ENCODE measurements around the gene TMEM247.

TMEM247 gene

DNA sequence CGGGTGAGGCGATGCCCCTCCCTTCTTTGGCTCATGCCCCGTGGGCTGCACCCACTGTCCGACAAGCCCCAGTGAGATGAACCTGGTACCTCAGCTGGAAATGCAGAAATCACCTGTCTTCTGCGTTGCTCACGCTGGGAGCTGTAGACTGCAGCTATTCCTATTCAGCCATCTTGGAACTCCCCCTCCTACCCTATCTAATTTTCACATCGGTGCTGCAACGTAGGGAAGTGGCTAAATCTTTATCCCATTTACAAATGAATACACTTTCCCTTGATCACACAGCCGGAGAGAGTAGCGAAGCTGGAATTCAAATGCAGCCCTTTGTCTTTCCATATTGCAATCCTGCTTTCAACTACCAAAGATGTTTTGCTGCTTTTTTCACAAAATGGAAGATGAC is 1.4 kb upstream of the TMEM247 start:
- no peaks in the 10 kb centered on the region for H3K4me1 ChIP-seq (ENCODE audit: insufficient read depth, low read length)
- no peak overlapping the region for H3K4me3 ChIP-seq (ENCODE audit: low read depth in 1 of 2, low read length in 2 of 2)
- no peak overlapping the region for H3K9ac ChIP-seq (ENCODE audit: low read depth, low read length)
- no peaks in the 10 kb centered on the region for H3K79me2 ChIP-seq (ENCODE audit: insufficient read depth, low read length)
- no peaks in the 10 kb centered on the region for H4K20me1 ChIP-seq (ENCODE audit: insufficient read depth, low read length)
- H2AFZ ChIP-seq (ENCODE audit: low read depth, low read length), result no peak overlapping the region
- H3K9me3 ChIP-seq (ENCODE audit: insufficient read depth, low read length, severe bottlenecking), result peaks cover 4% of the 10 kb centered on the region
- no peak for TF ChIP-seq EZH2 (IDR thresholded peaks at IDR 0.05; ENCODE audit: borderline replicate concordance, low read depth, low read length, severe bottlenecking)
- TF ChIP-seq, protein P1, sequence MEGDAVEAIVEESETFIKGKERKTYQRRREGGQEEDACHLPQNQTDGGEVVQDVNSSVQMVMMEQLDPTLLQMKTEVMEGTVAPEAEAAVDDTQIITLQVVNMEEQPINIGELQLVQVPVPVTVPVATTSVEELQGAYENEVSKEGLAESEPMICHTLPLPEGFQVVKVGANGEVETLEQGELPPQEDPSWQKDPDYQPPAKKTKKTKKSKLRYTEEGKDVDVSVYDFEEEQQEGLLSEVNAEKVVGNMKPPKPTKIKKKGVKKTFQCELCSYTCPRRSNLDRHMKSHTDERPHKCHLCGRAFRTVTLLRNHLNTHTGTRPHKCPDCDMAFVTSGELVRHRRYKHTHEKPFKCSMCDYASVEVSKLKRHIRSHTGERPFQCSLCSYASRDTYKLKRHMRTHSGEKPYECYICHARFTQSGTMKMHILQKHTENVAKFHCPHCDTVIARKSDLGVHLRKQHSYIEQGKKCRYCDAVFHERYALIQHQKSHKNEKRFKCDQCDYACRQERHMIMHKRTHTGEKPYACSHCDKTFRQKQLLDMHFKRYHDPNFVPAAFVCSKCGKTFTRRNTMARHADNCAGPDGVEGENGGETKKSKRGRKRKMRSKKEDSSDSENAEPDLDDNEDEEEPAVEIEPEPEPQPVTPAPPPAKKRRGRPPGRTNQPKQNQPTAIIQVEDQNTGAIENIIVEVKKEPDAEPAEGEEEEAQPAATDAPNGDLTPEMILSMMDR (IDR thresholded peaks at IDR 0.05; ENCODE audit: borderline replicate concordance, extremely low read depth, low read length, poor library complexity, severe bottlenecking), result no peak
- no peaks in the 10 kb centered on the region for H3K27me3 ChIP-seq (ENCODE audit: insufficient read depth, low read length, poor library complexity)
- no peak overlapping the region for H3K4me2 ChIP-seq (ENCODE audit: insufficient read depth, low read length)
- ATAC-seq (ENCODE audit: insufficient read depth, low read depth), result no peak
- DNase-seq, result no peak
- H3K36me3 ChIP-seq (ENCODE audit: insufficient read depth, low read length), result no peaks in the 10 kb centered on the region
- no peak overlapping the region for H3K27ac ChIP-seq (ENCODE audit: low read length)

DNA sequence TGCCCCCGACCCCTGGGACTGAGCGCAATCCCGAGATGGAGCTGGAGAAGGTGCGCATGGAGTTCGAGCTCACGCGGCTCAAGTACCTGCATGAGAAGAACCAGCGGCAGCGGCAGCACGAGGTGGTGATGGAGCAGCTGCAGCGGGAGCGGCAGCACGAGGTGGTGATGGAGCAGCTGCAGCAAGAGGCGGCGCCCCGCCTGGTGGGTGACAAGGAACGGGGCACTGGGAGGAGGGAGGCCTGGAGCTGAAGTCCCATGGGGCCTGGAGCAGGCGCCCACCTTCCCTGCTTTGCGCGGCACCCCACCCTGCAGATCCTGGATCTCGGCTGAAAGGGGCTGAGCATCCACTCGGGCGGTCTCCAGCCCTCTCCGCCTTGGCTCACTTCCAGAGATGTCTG is 1.2 kb downstream of the TMEM247 start:
- H3K27ac ChIP-seq (ENCODE audit: low read length), result no peak overlapping the region
- no peaks in the 10 kb centered on the region for H3K36me3 ChIP-seq (ENCODE audit: insufficient read depth, low read length)
- ATAC-seq (ENCODE audit: insufficient read depth, low read depth), result no peak
- H3K4me3 ChIP-seq (ENCODE audit: low read depth in 1 of 2, low read length in 2 of 2), result no peak overlapping the region
- no peaks in the 10 kb centered on the region for H3K27me3 ChIP-seq (ENCODE audit: insufficient read depth, low read length, poor library complexity)
- peaks cover 4% of the 10 kb centered on the region for H3K9me3 ChIP-seq (ENCODE audit: insufficient read depth, low read length, severe bottlenecking)
- H3K4me1 ChIP-seq (ENCODE audit: insufficient read depth, low read length), result no peaks in the 10 kb centered on the region
- DNase-seq, result no peak
- no peak overlapping the region for H3K9ac ChIP-seq (ENCODE audit: low read depth, low read length)
- H3K4me2 ChIP-seq (ENCODE audit: insufficient read depth, low read length), result no peak overlapping the region
- H4K20me1 ChIP-seq (ENCODE audit: insufficient read depth, low read length), result no peaks in the 10 kb centered on the region
- TF ChIP-seq EZH2 (IDR thresholded peaks at IDR 0.05; ENCODE audit: borderline replicate concordance, low read depth, low read length, severe bottlenecking), result no peak
- TF ChIP-seq, protein P1 (IDR thresholded peaks at IDR 0.05; ENCODE audit: borderline replicate concordance, extremely low read depth, low read length, poor library complexity, severe bottlenecking), result no peak
- H3K79me2 ChIP-seq (ENCODE audit: insufficient read depth, low read length), result no peaks in the 10 kb centered on the region
- H2AFZ ChIP-seq (ENCODE audit: low read depth, low read length), result no peak overlapping the region

DNA sequence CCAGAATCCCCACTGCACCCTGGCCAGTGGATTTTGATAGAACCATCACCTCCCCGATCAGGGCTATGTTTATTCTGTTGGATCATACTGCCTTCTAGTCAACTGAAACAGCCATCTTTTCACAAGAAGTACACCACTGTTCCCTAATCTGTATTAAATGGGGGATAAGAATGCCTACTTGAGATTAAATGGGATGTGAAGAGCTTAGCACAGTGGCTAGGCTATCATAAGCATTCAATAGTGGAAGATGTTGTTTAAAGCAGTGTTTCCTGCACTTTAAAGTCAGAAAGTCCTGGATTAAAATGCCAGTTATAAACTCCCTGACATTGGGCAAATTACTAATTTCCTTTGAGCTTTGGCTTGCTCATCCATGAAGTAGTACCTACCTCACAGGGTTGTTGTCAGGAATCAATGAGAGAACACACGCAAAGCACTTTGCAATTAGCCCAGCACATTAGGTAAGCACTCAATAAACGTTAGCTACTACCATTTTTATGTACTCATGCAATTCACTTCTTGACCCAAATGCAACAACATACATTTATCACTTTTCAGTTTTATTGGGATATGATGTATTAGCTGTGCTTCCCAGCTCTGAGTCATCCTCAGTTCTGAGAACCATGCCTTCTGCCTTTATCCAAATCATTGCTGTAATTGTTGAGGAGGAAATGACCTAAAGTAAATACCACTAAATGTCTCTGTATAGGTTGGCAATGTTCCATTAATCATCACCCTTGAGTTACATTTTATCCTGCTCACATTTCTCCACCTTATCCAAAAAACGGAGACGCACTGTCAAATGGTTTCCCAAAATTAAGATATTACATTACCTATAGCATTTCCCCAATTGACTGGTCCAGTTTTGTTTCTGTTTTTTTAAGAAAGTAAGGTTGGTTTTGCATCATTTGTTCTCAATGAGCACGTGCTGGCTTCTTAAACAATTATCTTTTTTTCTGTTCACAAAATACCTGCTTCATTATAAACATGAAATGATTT is 2.1 kb downstream of the TMEM247 start:
- Histone ChIP-seq H2AFZ (ENCODE audit: low read depth, low read length) (no peak overlapping the region), H3K9ac (ENCODE audit: low read depth, low read length) (no peak overlapping the region), H3K79me2 (ENCODE audit: insufficient read depth, low read length) (no peaks in the 10 kb centered on the region), H3K4me3 (ENCODE audit: low read depth in 1 of 2, low read length in 2 of 2) (no peak overlapping the region), H3K9me3 (ENCODE audit: insufficient read depth, low read length, severe bottlenecking) (peaks cover 4% of the 10 kb centered on the region), H3K27ac (ENCODE audit: low read length) (no peak overlapping the region), H3K4me1 (ENCODE audit: insufficient read depth, low read length) (no peaks in the 10 kb centered on the region), H3K36me3 (ENCODE audit: insufficient read depth, low read length) (no peaks in the 10 kb centered on the region), H3K4me2 (ENCODE audit: insufficient read depth, low read length) (no peak overlapping the region), H3K27me3 (ENCODE audit: insufficient read depth, low read length, poor library complexity) (peaks cover 2% of the 10 kb centered on the region), H4K20me1 (ENCODE audit: insufficient read depth, low read length) (no peaks in the 10 kb centered on the region)
- no peak for ATAC-seq (ENCODE audit: insufficient read depth, low read depth)
- TF ChIP-seq, protein P1 (IDR thresholded peaks at IDR 0.05; ENCODE audit: borderline replicate concordance, extremely low read depth, low read length, poor library complexity, severe bottlenecking), result no peak
- no peak for TF ChIP-seq EZH2 (IDR thresholded peaks at IDR 0.05; ENCODE audit: borderline replicate concordance, low read depth, low read length, severe bottlenecking)
- DNase-seq, result no peak
